ENCODE results near the gene NEUROD1. TPM values are rescaled to one million over a fixed set of nuclear protein-coding genes. Genes with fewer than 3 reads are reported as not detected.
"Not testable (repeated sequence)": the region's sequence is repeated elsewhere in the genome, so short reads cannot be mapped to it uniquely, and the experiment has no call there.

The NEUROD1 gene
- total RNA-seq, 1 donor = not detected

DNA sequence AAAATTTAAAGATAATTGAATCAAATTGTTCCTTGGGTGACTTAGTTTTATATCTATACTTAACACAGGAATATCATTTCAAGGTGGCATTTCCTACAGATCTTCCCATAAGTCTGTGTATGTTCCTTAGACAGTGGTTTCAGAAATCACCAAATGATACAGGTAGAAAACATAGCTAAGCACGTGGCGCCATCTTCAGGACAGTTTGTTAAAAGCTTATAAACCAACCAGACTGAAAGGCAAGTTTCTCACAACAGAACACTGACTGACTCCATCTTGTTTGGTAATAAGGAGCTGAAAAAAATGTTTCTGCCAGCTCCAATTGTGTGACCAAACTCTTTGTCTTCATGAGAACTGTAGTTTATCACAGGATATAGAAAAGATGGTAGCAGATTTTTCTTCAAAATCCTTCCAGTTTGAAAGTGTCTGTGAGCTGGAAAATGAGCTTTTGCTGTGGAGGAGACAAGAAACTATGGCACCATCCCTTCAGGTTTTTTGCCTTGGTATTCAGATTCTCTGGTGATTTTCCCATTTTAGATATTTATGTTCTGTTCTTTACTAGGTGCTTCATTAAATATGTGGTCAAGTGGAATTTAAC lies 34.8 kb upstream of the NEUROD1 start:
- peak; percentile 52 for DNase-seq (ENCODE audit: insufficient read length, low spot score, missing footprints)
- no peak overlapping the region for H3K27ac ChIP-seq (ENCODE audit: low read depth, low read length)
- TF ChIP-seq, protein P1, sequence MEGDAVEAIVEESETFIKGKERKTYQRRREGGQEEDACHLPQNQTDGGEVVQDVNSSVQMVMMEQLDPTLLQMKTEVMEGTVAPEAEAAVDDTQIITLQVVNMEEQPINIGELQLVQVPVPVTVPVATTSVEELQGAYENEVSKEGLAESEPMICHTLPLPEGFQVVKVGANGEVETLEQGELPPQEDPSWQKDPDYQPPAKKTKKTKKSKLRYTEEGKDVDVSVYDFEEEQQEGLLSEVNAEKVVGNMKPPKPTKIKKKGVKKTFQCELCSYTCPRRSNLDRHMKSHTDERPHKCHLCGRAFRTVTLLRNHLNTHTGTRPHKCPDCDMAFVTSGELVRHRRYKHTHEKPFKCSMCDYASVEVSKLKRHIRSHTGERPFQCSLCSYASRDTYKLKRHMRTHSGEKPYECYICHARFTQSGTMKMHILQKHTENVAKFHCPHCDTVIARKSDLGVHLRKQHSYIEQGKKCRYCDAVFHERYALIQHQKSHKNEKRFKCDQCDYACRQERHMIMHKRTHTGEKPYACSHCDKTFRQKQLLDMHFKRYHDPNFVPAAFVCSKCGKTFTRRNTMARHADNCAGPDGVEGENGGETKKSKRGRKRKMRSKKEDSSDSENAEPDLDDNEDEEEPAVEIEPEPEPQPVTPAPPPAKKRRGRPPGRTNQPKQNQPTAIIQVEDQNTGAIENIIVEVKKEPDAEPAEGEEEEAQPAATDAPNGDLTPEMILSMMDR (IDR thresholded peaks at IDR 0.05; ENCODE audit: extremely low read depth, low read depth, low read length) = peak; percentile 69
- no peaks in the 10 kb centered on the region for H3K9me3 ChIP-seq (ENCODE audit: low read depth, low read length)
- no peaks in the 10 kb centered on the region for H3K79me2 ChIP-seq (ENCODE audit: insufficient read depth, low read length)
- peak overlapping the region; percentile 89 for H2AFZ ChIP-seq (ENCODE audit: low read length)
- H3K4me3 ChIP-seq (ENCODE audit: insufficient read depth, low read length) = no peak overlapping the region
- H3K27me3 ChIP-seq (ENCODE audit: insufficient read depth, low read length) = no peaks in the 10 kb centered on the region
- H3K4me1 ChIP-seq (ENCODE audit: insufficient read depth, low read length) = no peaks in the 10 kb centered on the region
- H3K4me2 ChIP-seq (ENCODE audit: insufficient read depth, low read length) = no peak overlapping the region
- H4K20me1 ChIP-seq (ENCODE audit: insufficient read depth, low read length) = no peaks in the 10 kb centered on the region
- H3K36me3 ChIP-seq (ENCODE audit: insufficient read depth, low read length) = no peaks in the 10 kb centered on the region

DNA sequence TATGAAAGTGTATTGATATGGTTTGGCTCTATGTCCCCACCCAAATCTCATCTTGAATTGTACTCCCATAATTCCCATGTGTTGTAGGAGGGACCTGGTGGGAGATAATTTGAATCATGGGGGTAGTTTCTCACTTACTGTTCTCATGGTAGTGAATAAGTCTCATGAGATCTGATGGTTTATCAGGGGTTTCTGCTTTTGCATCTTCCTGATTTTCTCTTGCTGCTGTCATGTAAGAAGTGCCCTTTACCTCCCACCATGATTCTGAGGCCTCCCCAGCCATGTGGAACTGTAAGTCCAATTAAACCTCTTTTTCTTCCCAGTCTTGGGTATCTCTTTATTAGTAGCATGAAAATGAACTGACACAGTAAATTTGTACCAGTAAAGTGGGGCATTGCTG lies 30.7 kb upstream of the NEUROD1 start:
- H3K27ac ChIP-seq (ENCODE audit: low read depth, low read length); H2AFZ ChIP-seq (ENCODE audit: low read length); H3K79me2 ChIP-seq (ENCODE audit: insufficient read depth, low read length); H3K4me2 ChIP-seq (ENCODE audit: insufficient read depth, low read length); H3K4me1 ChIP-seq (ENCODE audit: insufficient read depth, low read length); H3K9me3 ChIP-seq (ENCODE audit: low read depth, low read length); H3K36me3 ChIP-seq (ENCODE audit: insufficient read depth, low read length); DNase-seq (ENCODE audit: insufficient read length, low spot score, missing footprints); H4K20me1 ChIP-seq (ENCODE audit: insufficient read depth, low read length); H3K4me3 ChIP-seq (ENCODE audit: insufficient read depth, low read length): not testable (repeated sequence)
- H3K27me3 ChIP-seq (ENCODE audit: insufficient read depth, low read length) = peaks cover 12% of the 10 kb centered on the region

GRCh38 chr2:181702519-181702918 lies 22.2 kb upstream of the NEUROD1 start:
- H2AFZ ChIP-seq (ENCODE audit: low read length); DNase-seq (ENCODE audit: insufficient read length, low spot score, missing footprints); H3K9me3 ChIP-seq (ENCODE audit: low read depth, low read length); H3K79me2 ChIP-seq (ENCODE audit: insufficient read depth, low read length); H3K4me3 ChIP-seq (ENCODE audit: insufficient read depth, low read length); H4K20me1 ChIP-seq (ENCODE audit: insufficient read depth, low read length); H3K4me1 ChIP-seq (ENCODE audit: insufficient read depth, low read length); H3K36me3 ChIP-seq (ENCODE audit: insufficient read depth, low read length); H3K27ac ChIP-seq (ENCODE audit: low read depth, low read length); H3K4me2 ChIP-seq (ENCODE audit: insufficient read depth, low read length); H3K27me3 ChIP-seq (ENCODE audit: insufficient read depth, low read length): not testable (repeated sequence)

GRCh38 chr2:181698223-181698622 lies 17.9 kb upstream of the NEUROD1 start:
- no peak overlapping the region for H3K4me2 ChIP-seq (ENCODE audit: insufficient read depth, low read length)
- H3K4me1 ChIP-seq (ENCODE audit: insufficient read depth, low read length) = no peaks in the 10 kb centered on the region
- H3K27ac ChIP-seq (ENCODE audit: low read depth, low read length) = no peak overlapping the region
- H2AFZ ChIP-seq (ENCODE audit: low read length) = no peak overlapping the region
- no peak overlapping the region for H3K4me3 ChIP-seq (ENCODE audit: insufficient read depth, low read length)
- H3K36me3 ChIP-seq (ENCODE audit: insufficient read depth, low read length) = no peaks in the 10 kb centered on the region
- H3K79me2 ChIP-seq (ENCODE audit: insufficient read depth, low read length) = no peaks in the 10 kb centered on the region
- no peak for DNase-seq (ENCODE audit: insufficient read length, low spot score, missing footprints)
- no peaks in the 10 kb centered on the region for H4K20me1 ChIP-seq (ENCODE audit: insufficient read depth, low read length)
- TF ChIP-seq, protein P1 (IDR thresholded peaks at IDR 0.05; ENCODE audit: extremely low read depth, low read depth, low read length) = no peak
- no peaks in the 10 kb centered on the region for H3K9me3 ChIP-seq (ENCODE audit: low read depth, low read length)
- peaks cover 3% of the 10 kb centered on the region for H3K27me3 ChIP-seq (ENCODE audit: insufficient read depth, low read length)

- Histone ChIP-seq H3K27ac (ENCODE audit: low read depth, low read length) (no peak overlapping the region), H3K79me2 (ENCODE audit: insufficient read depth, low read length) (no peaks in the 10 kb centered on the region), H3K27me3 (ENCODE audit: insufficient read depth, low read length) (peaks cover 3% of the 10 kb centered on the region), H4K20me1 (ENCODE audit: insufficient read depth, low read length) (no peaks in the 10 kb centered on the region), H3K9me3 (ENCODE audit: low read depth, low read length) (no peaks in the 10 kb centered on the region), H3K36me3 (ENCODE audit: insufficient read depth, low read length) (no peaks in the 10 kb centered on the region), H3K4me1 (ENCODE audit: insufficient read depth, low read length) (no peaks in the 10 kb centered on the region), H2AFZ (ENCODE audit: low read length) (no peak overlapping the region), H3K4me3 (ENCODE audit: insufficient read depth, low read length) (no peak overlapping the region), H3K4me2 (ENCODE audit: insufficient read depth, low read length) (no peak overlapping the region)
- DNase-seq (ENCODE audit: insufficient read length, low spot score, missing footprints) = no peak
- TF ChIP-seq, protein P1 (IDR thresholded peaks at IDR 0.05; ENCODE audit: extremely low read depth, low read depth, low read length) = no peak
These were observed 17.3 kb upstream of the NEUROD1 start for GRCh38 chr2:181697571-181697970.

All from osteoblast (primary cell).